GM18519 (cell line): ENCODE data around the gene VPS33A.
"Not testable (repeated sequence)": the region's sequence is repeated elsewhere in the genome, so short reads cannot be mapped to it uniquely, and the experiment has no call there.

ENCODE experiments used
- ATAC-seq: cut with Tn5 transposase; IDR thresholded peaks from one replicate; pipeline ENCODE4 v1.9.1; 2021; ENCODE audit warnings: mild to moderate bottlenecking, moderate library complexity; ENCODE audit not compliant: unreplicated experiment, low FRiP score

Gene VPS33A

GRCh38 chr12:122266230-122266901, at the start of gene VPS33A:
VPS33A (minus strand) TSS chr12:122266494; CDS start chr12:122266408, 86 bp downstream.
- peak; percentile 75 for ATAC-seq

- no peak for ATAC-seq
Observed at GRCh38 chr12:122312926-122313325, 46.6 kb upstream of the VPS33A start.

GRCh38 chr12:122311696-122312095, 45.4 kb upstream of the VPS33A start:
- no peak for ATAC-seq

GRCh38 chr12:122310626-122311333, 44.5 kb upstream of the VPS33A start:
- no peak for ATAC-seq

- no peak for ATAC-seq
Observed at GRCh38 chr12:122309564-122310121, 43.3 kb upstream of the VPS33A start.

GRCh38 chr12:122308811-122309210, 42.5 kb upstream of the VPS33A start:
- ATAC-seq: no peak

GRCh38 chr12:122306407-122306806, 40.1 kb upstream of the VPS33A start:
- no peak for ATAC-seq

- no peak for ATAC-seq
Observed at GRCh38 chr12:122304924-122305323, 38.6 kb upstream of the VPS33A start.

GRCh38 chr12:122303068-122303467, 36.8 kb upstream of the VPS33A start:
- no peak for ATAC-seq

- ATAC-seq: no peak
Observed at GRCh38 chr12:122298071-122298748, 31.9 kb upstream of the VPS33A start.

- no peak for ATAC-seq
Observed at GRCh38 chr12:122297494-122297893, 31.2 kb upstream of the VPS33A start.

- ATAC-seq: no peak
Observed at GRCh38 chr12:122295877-122296276, 29.6 kb upstream of the VPS33A start.

GRCh38 chr12:122293081-122293480, 26.8 kb upstream of the VPS33A start:
- ATAC-seq: no peak

GRCh38 chr12:122291431-122291830, 25.1 kb upstream of the VPS33A start:
- no peak for ATAC-seq

GRCh38 chr12:122283680-122284079, 17.4 kb upstream of the VPS33A start:
- no peak for ATAC-seq

- no peak for ATAC-seq
Observed at GRCh38 chr12:122282061-122282460, 15.8 kb upstream of the VPS33A start.

GRCh38 chr12:122276242-122276641, 9.9 kb upstream of the VPS33A start:
- no peak for ATAC-seq

GRCh38 chr12:122275459-122275858, 9.2 kb upstream of the VPS33A start:
- ATAC-seq: no peak

- peak; percentile 26 for ATAC-seq
Observed at GRCh38 chr12:122265886-122266229, 436 bp downstream of the VPS33A start.

- no peak for ATAC-seq
Observed at GRCh38 chr12:122265476-122265875, 818 bp downstream of the VPS33A start.

- not testable (repeated sequence) for ATAC-seq
Observed at GRCh38 chr12:122260735-122261134, 5.6 kb downstream of the VPS33A start.
